Right atrium auricular region (tissue), 2 donors: ENCODE results near the gene SLC27A4. TPM values are rescaled to one million over a fixed set of nuclear protein-coding genes. Genes with fewer than 3 reads are reported as not detected.

Experiments
- DNase-seq: peaks from one replicate; pipeline ENCODE4 v3.0.0-alpha.2; 2019; ENCODE audit warnings: low spot score
- H3K27ac ChIP-seq, 2 donors: fragments of 200-600 bp; sonication (generic); 1 replicate in 1 of 2; 2 replicates in 1 of 2; pipeline ENCODE4 v1.5.1; 2016 to 2019
- H3K27me3 ChIP-seq, 2 donors: fragments of 200-600 bp; sonication (generic); one replicate each; pipeline versions ENCODE4 v1.5.1 to v1.6.0; 2017 to 2019
- H3K36me3 ChIP-seq: fragments of 200-600 bp; sonication (generic); one replicate; pipeline ENCODE4 v1.5.1; 2016
- H3K4me1 ChIP-seq, 2 donors: fragments of 200-600 bp; sonication (generic); one replicate each; pipeline versions ENCODE4 v1.5.1 to v1.6.0; 2017 to 2019
- H3K4me3 ChIP-seq, 2 donors: fragments of 200-600 bp; sonication (generic); 1 replicate in 1 of 2; 2 replicates in 1 of 2; pipeline ENCODE4 v1.5.1; 2017 to 2019; ENCODE audit warnings: mild to moderate bottlenecking in 1 of 2, moderate library complexity in 1 of 2
- H3K9me3 ChIP-seq, 2 donors: fragments of 200-600 bp; sonication (generic); one replicate each; pipeline ENCODE4 v1.5.1; 2019
- CTCF ChIP-seq, 2 donors: fragments of 200-600 bp; sonication (generic); IDR thresholded peaks; one replicate each; pipeline ENCODE4 v1.5.1; 2019; ENCODE audit warnings: antibody characterized with exemption in 2 of 2
- total RNA-seq, 2 donors: library from RNA; depleted of rRNA; stranded (reverse); fragments of >200 nt; gene quantifications; one replicate each; pipeline ENCODE4 v1.1.0, GENCODE V29; 2016

The SLC27A4 gene
- total RNA-seq, 2 donors from 2014 or later = 16.6 to 26.9 TPM

GRCh38 chr9:128361986-128362646 lies 21.8 kb downstream of the SLC27A4 start:
- Histone ChIP-seq H3K27me3 (no peaks in the 10 kb centered on the region), H3K4me3 (peak overlapping the region; percentile 30 to 48), H3K9me3 (no peaks in the 10 kb centered on the region), H3K4me1 (peaks cover 0 to 27% of the 10 kb centered on the region in 2 donors), H3K27ac (peak overlapping the region; percentile 20 to 55), H3K36me3 (no peaks in the 10 kb centered on the region)
- DNase-seq = peak; percentile 87
- peak; percentile 79 to 91 for TF ChIP-seq CTCF (IDR thresholded peaks at IDR 0.05)

GRCh38 chr9:128362774-128363173 lies 22.4 kb downstream of the SLC27A4 start:
- Histone ChIP-seq H3K36me3 (no peaks in the 10 kb centered on the region), H3K4me1 (peaks cover 0 to 27% of the 10 kb centered on the region in 2 donors), H3K4me3 (no peak overlapping the region), H3K9me3 (no peaks in the 10 kb centered on the region), H3K27ac (no peak overlapping the region), H3K27me3 (no peaks in the 10 kb centered on the region)
- TF ChIP-seq CTCF (IDR thresholded peaks at IDR 0.05) = no peak
- DNase-seq = no peak

GRCh38 chr9:128365525-128365924 lies 25.2 kb downstream of the SLC27A4 start:
- H3K36me3 ChIP-seq = no peaks in the 10 kb centered on the region
- DNase-seq = no peak
- H3K9me3 ChIP-seq = no peaks in the 10 kb centered on the region
- no peak overlapping the region for H3K4me3 ChIP-seq
- no peak for TF ChIP-seq CTCF (IDR thresholded peaks at IDR 0.05)
- peak overlapping the region in 1 of 2 donors; percentile 58 for H3K27ac ChIP-seq
- peaks cover 0 to 33% of the 10 kb centered on the region in 2 donors for H3K4me1 ChIP-seq
- no peaks in the 10 kb centered on the region for H3K27me3 ChIP-seq

GRCh38 chr9:128369024-128369706 lies 28.8 kb downstream of the SLC27A4 start:
- H3K27ac ChIP-seq = no peak overlapping the region

GRCh38 chr9:128370367-128370751 lies 30.0 kb downstream of the SLC27A4 start:
- peaks cover 4% of the 10 kb centered on the region for H3K36me3 ChIP-seq
- peaks cover 0 to 21% of the 10 kb centered on the region in 2 donors for H3K4me1 ChIP-seq
- H3K27me3 ChIP-seq = no peaks in the 10 kb centered on the region
- DNase-seq = no peak
- peak overlapping the region; percentile 90 to 91 for H3K27ac ChIP-seq
- no peak for TF ChIP-seq CTCF (IDR thresholded peaks at IDR 0.05)
- H3K9me3 ChIP-seq = no peaks in the 10 kb centered on the region
- peak overlapping the region; percentile 86 to 87 for H3K4me3 ChIP-seq

More at GRCh38 chr9:128369024-128369706, 28.8 kb downstream of the SLC27A4 start:
- H3K36me3 ChIP-seq = no peaks in the 10 kb centered on the region
- H3K9me3 ChIP-seq = no peaks in the 10 kb centered on the region
- no peak for DNase-seq
- no peak for TF ChIP-seq CTCF (IDR thresholded peaks at IDR 0.05)
- H3K27me3 ChIP-seq = no peaks in the 10 kb centered on the region
- no peak overlapping the region for H3K4me3 ChIP-seq
- peaks cover 0 to 32% of the 10 kb centered on the region in 2 donors for H3K4me1 ChIP-seq
